ENCODE results near the gene CC2D2A. TPM values are rescaled to one million over a fixed set of nuclear protein-coding genes. Genes with fewer than 3 reads are reported as not detected.

CC2D2A gene
- total RNA-seq, 2 experiments from 2014 or later: not detected

DNA sequence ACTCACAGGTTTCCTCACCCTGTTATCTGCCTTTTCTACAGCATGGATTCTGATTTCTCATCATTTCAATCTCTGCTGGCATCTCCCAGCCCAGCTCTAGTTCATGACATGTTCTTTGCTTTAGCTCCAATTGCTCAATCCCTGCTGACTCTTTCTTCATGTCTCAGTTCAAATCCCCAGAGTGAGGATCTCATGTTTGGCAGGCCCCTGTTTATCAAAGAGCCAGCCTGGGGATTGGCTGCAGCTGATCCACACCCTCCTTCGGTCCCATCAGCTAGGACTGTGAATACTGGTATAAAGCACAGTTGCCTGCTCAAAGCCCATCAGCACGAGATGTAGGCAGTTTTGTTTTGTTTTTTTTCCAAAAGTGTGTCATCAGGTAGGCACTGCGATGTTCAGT lies 14.4 kb upstream of the CC2D2A start:
- CTCF ChIA-PET (ENCODE audit: unreplicated experiment): no interaction called here
- Histone ChIP-seq H3K9me2 (ENCODE audit: insufficient read depth, low read length) (no peaks in the 10 kb centered on the region), H3K4me1 (ENCODE audit: insufficient read depth, low read length, poor library complexity, severe bottlenecking) (no peaks in the 10 kb centered on the region), H3K4me3 (ENCODE audit: low read depth, low read length, poor library complexity, severe bottlenecking) (no peak overlapping the region), H4K20me1 (ENCODE audit: insufficient read depth, low read length) (no peaks in the 10 kb centered on the region), H3K27ac (ENCODE audit: low read depth, low read length, poor library complexity, severe bottlenecking) (no peak overlapping the region), H3K9me3 (ENCODE audit: low read length) (no peaks in the 10 kb centered on the region), H3K79me2 (ENCODE audit: insufficient read depth, low read depth, low read length) (no peaks in the 10 kb centered on the region), H3K4me2 (ENCODE audit: low read length) (no peak overlapping the region), H3K36me3 (ENCODE audit: insufficient read depth, low read length) (no peaks in the 10 kb centered on the region), H2AFZ (ENCODE audit: low read length) (no peak overlapping the region)
- TF ChIP-seq EZH2phosphoT487 (IDR thresholded peaks at IDR 0.05; ENCODE audit: borderline replicate concordance, low read depth, low read length): no peak
- TF ChIP-seq, protein P1, sequence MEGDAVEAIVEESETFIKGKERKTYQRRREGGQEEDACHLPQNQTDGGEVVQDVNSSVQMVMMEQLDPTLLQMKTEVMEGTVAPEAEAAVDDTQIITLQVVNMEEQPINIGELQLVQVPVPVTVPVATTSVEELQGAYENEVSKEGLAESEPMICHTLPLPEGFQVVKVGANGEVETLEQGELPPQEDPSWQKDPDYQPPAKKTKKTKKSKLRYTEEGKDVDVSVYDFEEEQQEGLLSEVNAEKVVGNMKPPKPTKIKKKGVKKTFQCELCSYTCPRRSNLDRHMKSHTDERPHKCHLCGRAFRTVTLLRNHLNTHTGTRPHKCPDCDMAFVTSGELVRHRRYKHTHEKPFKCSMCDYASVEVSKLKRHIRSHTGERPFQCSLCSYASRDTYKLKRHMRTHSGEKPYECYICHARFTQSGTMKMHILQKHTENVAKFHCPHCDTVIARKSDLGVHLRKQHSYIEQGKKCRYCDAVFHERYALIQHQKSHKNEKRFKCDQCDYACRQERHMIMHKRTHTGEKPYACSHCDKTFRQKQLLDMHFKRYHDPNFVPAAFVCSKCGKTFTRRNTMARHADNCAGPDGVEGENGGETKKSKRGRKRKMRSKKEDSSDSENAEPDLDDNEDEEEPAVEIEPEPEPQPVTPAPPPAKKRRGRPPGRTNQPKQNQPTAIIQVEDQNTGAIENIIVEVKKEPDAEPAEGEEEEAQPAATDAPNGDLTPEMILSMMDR (conservative IDR thresholded peaks at IDR 0.05; ENCODE audit: low read length): no peak
- BruUV-seq (replicated peaks): no TSS peak
- DNase-seq (ENCODE audit: low spot score): no peak
- POLR2A ChIA-PET: interaction anchor here (0.8 kb wide), 1 partner anchor 411 kb away, joined by 3 read pairs; no protein-coding TSS in a partner anchor
- intact Hi-C loops (cut with micrococcal nuclease; ENCODE audit: unreplicated experiment): loop anchor here (5.0 kb wide), 1 partner anchor 108 kb away; no protein-coding TSS in a partner anchor

DNA sequence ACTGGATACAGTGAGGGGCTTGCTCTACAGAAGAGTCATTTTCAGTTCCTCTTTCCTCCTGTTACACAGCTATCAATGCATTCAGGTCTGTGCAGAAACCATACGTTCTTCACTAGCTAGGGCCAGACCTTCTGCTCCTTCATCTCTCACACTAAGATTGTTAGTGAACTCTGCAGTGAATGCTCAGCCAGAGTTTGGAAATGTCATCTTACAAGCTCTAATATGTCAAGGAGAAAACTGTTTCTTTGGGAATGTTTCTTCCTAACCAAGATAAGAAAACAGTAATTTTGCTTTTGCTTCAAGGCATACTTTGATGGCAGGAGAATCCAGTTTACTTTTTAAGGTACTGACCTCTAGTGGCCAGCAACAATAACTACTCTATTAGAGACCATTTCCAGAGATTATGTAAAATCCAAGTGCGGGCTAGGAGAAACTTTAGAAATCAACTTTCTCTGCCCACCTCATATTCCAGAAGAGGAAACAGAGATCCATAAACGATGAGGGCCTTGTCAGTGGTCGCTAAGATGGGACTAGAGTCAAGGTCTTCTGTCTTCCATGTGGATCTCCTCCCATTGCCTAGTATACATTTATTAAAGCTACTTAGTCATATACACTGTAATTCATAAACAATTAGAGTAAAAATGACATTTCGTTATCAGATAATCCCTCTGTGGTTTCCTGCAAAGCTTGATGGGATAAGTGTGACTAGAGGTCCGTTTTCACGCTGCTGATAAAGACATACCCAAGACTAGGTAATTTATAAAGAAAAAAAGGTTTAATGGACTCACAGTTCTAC lies 12.1 kb upstream of the CC2D2A start:
- Histone ChIP-seq H3K4me3 (ENCODE audit: low read depth, low read length, poor library complexity, severe bottlenecking) (no peak overlapping the region), H3K36me3 (ENCODE audit: insufficient read depth, low read length) (no peaks in the 10 kb centered on the region), H3K9me2 (ENCODE audit: insufficient read depth, low read length) (no peaks in the 10 kb centered on the region), H3K9me3 (ENCODE audit: low read length) (no peaks in the 10 kb centered on the region), H3K79me2 (ENCODE audit: insufficient read depth, low read depth, low read length) (no peaks in the 10 kb centered on the region), H4K20me1 (ENCODE audit: insufficient read depth, low read length) (no peaks in the 10 kb centered on the region), H3K4me2 (ENCODE audit: low read length) (peak overlapping the region; percentile 3; the same call in 1 of the 2 replicates), H2AFZ (ENCODE audit: low read length) (no peak overlapping the region; the same call in 1 of the 2 replicates), H3K27ac (ENCODE audit: low read depth, low read length, poor library complexity, severe bottlenecking) (no peak overlapping the region), H3K4me1 (ENCODE audit: insufficient read depth, low read length, poor library complexity, severe bottlenecking) (no peaks in the 10 kb centered on the region)
- POLR2A ChIA-PET: interaction anchor here (0.8 to 2.2 kb wide), 5 partner anchors 46 to 936 kb away, joined by 3 to 5 read pairs (median 3); no protein-coding TSS in a partner anchor
- CTCF ChIA-PET (ENCODE audit: unreplicated experiment): interaction anchor here (0.7 to 1.3 kb wide), 3 partner anchors 21 to 226 kb away, joined by 3 to 5 read pairs (median 4); no protein-coding TSS in a partner anchor
- no peak for TF ChIP-seq EZH2phosphoT487 (IDR thresholded peaks at IDR 0.05; ENCODE audit: borderline replicate concordance, low read depth, low read length)
- TF ChIP-seq, protein P1 (conservative IDR thresholded peaks at IDR 0.05; ENCODE audit: low read length): peak; percentile 95
- intact Hi-C loops (cut with micrococcal nuclease; ENCODE audit: unreplicated experiment): loop anchor here (1.0 to 5.0 kb wide), 4 partner anchors 57 to 226 kb away; no protein-coding TSS in a partner anchor
- DNase-seq (ENCODE audit: low spot score): peak; percentile 65
- BruUV-seq (replicated peaks): no TSS peak
